MM.1S (cell line): ENCODE results near the gene GPSM3.

Experiments used
- CTCF ChIP-seq: fragments of 300-600 bp; sonication (generic); IDR thresholded peaks from 2 replicates; pipeline ENCODE4 v1.5.1; 2016; ENCODE audit warnings: antibody characterized with exemption, low read length, mixed read lengths
- EZH2 ChIP-seq: fragments of 300-600 bp; sonication (generic); optimal IDR thresholded peaks from 2 replicates; pipeline ENCODE3; 2017; ENCODE audit warnings: low read depth, mild to moderate bottlenecking, antibody characterized with exemption, low read length, mixed read lengths

- TF ChIP-seq CTCF (peak; percentile 67), EZH2 (no peak)
These were observed 37.8 kb downstream of the GPSM3 start for GRCh38 chr6:32154514-32155161.
